GM19452 (cell line): ENCODE measurements around the gene EIF4G1.

Source experiments
- ATAC-seq: cut with Tn5 transposase; IDR thresholded peaks from one replicate; pipeline ENCODE4 v1.9.1; 2021; ENCODE audit not compliant: unreplicated experiment

Gene EIF4G1

GRCh38 chr3:184350618-184351017 is 36.2 kb downstream of the EIF4G1 start:
- ATAC-seq = no peak

- no peak for ATAC-seq
Measured at GRCh38 chr3:184351511-184352148, 37.2 kb downstream of the EIF4G1 start.

DNA sequence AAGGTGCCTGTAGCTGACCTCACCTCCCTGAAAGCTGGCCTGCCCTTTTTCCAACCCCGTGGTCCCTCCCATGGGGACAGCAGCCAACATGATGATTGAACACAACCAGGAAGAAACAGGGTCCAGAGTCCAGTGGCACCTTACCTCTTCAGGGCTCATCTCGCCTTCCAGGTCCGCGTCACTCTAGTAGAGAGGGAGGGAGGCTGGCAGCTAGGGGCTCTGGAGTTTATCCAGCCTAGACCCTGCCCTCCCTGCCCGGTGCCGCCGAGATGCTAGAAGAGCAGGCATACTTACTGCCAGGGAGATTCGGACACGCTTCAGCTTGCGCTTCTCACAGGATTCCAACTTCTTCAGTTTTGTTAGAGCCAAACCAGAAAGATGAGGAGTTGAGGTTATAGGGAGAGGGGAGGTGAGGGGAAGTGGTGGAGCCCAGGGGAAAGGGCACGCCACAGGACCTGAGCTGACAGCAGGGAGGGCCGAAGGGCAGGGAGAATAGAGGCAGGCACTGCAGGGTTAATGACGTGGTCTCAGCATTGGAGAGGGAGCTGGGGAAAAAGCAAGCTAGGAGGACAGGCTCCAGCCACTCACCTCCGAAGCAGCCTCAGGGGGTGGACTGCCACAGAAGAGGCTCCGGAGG is 37.9 kb downstream of the EIF4G1 start:
- ATAC-seq = no peak

DNA sequence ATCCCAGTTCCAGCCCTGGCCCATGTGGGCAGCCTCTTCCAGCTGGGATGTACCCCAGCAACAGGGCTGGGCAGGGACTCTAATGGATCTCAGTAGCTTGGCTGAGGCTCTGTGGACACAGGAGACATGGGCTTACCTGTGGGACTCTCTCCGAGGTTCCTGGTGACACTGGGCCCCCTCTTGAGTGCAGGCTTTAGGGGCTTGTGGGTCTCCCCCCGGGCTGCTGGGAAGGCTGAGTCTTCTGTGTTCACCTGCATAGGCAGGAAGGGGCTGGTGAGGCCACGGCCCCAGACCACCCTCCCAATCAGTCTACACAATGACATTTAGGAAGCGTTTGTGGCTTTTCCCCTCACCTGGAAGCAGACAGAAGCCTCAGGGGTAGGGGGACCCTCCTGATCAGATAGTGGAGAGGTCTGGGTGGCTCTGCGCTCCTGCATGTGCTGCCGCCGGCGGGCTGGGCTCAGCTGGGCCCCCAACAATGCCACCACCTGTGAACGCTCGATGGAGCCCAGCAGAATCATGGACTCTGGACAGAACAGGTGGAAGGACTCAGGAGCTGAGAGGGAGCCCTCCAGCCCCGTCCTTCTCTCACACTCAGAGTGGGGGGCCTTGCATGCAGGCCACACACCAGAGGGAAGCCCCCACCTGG is 38.6 kb downstream of the EIF4G1 start:
- no peak for ATAC-seq

- no peak for ATAC-seq
Measured at GRCh38 chr3:184353546-184353941, 39.1 kb downstream of the EIF4G1 start.

GRCh38 chr3:184354121-184354728 is 39.8 kb downstream of the EIF4G1 start:
- ATAC-seq = no peak

DNA sequence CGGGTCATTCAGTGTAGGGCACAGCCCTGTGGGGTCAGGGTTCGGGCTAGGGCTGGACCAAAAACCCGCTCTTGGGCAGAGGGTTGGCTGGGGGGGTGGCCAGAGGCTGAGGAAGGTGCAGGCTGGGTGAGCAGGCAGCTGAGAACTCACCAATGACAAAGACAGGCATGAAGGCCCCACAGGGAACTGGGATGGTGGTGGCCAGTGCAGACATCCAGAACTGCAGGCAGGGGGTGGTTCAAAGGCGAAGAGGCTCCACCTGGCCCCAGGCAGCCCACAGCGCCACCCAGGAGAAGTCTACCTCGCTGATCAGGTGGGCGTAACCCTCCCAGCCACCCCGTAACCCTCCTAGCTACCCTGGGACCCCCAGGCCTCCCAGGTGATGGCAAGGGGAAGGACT is 40.3 kb downstream of the EIF4G1 start:
- ATAC-seq = no peak

- ATAC-seq = no peak
Measured at GRCh38 chr3:184355261-184356040, 41.0 kb downstream of the EIF4G1 start.

DNA sequence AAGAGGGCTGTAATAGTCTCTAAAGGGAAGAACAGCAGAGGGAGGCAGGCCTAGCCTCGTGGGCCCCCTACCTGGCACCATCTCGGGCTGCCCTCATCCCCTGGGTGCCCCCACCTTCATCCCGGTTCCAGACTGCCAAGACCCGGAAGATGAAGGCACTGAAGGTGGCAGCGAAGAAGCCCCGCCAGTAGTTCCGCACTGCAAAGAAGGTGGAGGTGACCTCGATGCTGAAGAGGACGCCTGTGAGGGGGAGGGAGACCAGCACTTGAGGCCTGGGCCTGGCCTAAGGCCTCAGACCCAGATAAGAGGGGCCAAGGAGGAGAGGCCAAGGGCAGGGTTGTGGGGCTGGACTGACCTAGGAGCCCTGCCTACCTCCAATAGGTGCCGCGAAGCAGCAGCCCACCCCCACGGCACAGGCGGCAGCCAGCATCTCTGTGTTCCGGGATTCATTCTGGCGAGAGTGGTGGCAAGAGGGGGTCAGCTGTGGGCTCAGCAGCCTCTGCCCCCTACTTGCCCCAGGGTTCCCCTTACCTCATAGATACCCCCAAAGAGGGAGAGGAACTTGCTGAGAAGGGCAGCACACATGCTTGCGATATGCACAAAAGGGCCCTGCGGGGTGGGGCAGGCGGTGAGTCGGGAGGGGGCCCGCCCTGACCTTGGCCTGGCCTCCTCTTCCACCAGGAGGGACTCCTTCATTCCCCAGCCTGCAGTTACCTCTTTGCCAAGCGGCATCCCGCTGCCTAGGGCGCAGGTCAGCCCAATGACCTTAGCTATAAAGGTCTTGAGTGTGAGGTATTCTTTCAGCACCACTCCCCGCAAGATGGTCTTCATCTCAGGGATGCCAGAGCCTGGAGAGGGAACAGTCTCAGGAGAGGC is 43.1 kb downstream of the EIF4G1 start:
- no peak for ATAC-seq

DNA sequence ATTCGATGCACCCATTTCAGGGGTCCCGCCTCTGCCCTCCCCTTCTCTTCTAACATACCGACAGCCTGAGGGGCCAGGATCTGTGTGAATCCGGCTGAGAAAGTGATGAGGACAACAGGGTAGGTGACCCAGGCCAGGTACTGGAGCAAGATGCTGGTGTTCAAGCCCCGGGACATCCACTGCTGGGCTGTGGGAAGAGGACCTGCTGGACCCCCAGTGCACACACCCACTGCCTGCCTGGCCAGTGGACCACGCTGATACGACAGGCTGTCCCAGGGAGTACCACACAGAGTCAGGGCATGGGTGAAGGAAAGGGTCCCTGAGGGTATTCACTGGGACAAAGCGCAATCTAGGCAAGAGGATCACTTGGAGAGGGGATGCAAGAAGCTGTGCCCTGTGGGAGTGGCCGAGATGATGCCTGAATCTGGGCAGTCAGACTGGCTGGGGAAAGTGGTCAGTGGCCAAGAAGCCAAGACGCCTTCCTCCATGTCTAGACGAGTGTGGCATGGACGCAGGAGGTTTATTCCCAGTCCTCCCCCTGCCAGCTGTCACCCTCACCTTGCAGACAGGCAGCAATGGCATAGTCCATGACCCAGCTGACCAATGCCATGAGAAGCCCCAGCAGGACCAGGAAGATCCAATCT is 43.8 kb downstream of the EIF4G1 start:
- ATAC-seq = no peak

GRCh38 chr3:184358921-184359350 is 44.5 kb downstream of the EIF4G1 start:
- ATAC-seq = no peak

GRCh38 chr3:184359610-184360009 is 45.2 kb downstream of the EIF4G1 start:
- ATAC-seq = no peak

DNA sequence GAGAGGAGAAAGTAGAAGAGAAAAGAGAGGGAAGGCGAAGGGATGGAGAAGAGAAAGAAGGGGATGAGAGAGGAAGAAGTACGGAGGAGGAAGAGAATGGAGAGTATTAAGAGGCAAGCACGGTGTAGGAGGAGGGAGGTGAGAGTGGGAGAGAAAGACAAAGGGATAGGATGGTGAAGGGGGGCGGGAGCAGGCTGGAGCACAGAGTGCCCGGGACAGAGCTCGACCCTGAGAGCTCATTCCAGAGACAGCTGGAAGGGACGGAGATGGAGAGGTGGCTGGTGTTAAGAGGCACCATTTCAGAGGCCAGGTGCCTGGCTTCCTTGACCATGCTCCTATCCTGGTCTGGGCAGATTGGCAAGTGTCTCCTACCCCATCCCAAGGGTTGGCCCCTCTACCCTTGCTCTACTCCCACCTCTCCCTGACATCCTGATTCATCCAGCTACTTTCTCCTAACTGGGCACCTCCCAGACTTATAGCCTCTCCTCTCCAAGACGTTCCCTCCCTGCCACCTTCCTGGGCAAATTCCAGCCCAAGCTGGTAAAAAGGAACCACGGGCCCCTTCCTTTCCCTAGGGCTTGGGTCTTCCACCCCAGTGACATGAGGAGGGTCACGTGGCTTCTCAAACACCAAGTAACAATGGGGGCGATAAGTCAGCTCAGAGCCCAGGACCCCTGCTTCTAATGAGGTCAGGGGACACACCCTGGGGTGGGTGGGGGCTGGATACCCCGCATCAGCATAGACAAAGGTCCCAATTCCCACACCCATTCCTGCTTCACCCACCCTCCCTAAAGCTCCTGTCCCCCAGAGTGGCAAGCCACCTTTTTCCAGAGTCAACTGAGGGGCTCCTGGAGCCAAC is 45.9 kb downstream of the EIF4G1 start:
- ATAC-seq = no peak

GRCh38 chr3:184360929-184361531 is 46.6 kb downstream of the EIF4G1 start:
- ATAC-seq = peak; percentile 0

GRCh38 chr3:184361532-184361931 is 47.1 kb downstream of the EIF4G1 start, which contains the start of the genes CLCN2 and POLR2H:
TSS of gene CLCN2 (minus strand) at chr3:184361605. CDS start at chr3:184361479, 126 bp downstream.
TSS of gene POLR2H (plus strand) at chr3:184361710. CDS start at chr3:184363493, 1,783 bp downstream.
- ATAC-seq = peak; percentile 34

DNA sequence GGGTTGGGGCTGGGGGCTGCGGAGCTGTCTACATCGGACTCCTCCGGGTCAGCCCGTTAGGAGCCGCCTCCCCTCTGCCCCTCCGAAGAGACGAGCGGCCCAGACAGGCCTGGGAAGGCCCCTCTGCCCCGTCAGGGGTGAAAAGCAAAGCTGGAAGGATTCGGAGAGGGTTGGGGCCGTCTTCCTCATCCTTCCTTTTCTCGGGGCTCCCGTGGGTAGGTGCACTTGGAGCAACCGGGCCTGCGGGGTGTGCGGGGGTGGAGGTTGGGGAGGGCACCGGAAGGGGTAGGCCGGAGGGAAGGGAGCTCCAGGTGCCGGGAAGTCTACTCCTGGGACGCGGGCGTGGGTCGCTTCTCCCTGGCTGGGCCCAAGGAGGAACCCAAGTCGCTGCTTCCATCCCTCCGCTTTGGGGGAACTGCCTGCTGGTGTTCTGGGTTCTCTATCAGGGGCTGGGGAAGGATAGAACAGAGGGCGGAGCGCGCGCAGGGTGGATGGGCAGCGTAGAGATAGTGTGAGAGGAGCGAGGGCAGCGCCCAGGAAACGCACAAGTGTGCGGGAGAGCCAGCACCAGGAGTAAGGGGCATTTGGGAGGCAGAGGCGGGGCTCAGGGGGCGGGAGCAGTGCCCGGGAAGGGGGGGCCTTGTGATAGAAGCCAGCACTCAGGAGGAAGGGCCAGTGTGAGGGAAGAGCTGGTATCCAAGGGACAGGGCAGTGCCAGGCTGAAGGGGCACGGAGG is 47.7 kb downstream of the EIF4G1 start:
- no peak for ATAC-seq
